NT2/D1 (cell line): Measurements from ENCODE around the gene ACBD6.

Experiments used
- SUZ12 ChIP-seq: IDR thresholded peaks from 2 replicates; pipeline ENCODE4 v1.6.1; 2011; ENCODE audit not compliant: insufficient read length, insufficient read depth; ENCODE audit errors: extremely low read depth
- YY1 ChIP-seq: IDR thresholded peaks from 2 replicates; pipeline ENCODE4 v1.6.1; 2011; ENCODE audit not compliant: insufficient read length, insufficient read depth
- ZNF274 ChIP-seq: IDR thresholded peaks from 2 replicates; pipeline ENCODE4 v1.6.1; 2011; ENCODE audit warnings: mild to moderate bottlenecking, low read depth, low read length

DNA sequence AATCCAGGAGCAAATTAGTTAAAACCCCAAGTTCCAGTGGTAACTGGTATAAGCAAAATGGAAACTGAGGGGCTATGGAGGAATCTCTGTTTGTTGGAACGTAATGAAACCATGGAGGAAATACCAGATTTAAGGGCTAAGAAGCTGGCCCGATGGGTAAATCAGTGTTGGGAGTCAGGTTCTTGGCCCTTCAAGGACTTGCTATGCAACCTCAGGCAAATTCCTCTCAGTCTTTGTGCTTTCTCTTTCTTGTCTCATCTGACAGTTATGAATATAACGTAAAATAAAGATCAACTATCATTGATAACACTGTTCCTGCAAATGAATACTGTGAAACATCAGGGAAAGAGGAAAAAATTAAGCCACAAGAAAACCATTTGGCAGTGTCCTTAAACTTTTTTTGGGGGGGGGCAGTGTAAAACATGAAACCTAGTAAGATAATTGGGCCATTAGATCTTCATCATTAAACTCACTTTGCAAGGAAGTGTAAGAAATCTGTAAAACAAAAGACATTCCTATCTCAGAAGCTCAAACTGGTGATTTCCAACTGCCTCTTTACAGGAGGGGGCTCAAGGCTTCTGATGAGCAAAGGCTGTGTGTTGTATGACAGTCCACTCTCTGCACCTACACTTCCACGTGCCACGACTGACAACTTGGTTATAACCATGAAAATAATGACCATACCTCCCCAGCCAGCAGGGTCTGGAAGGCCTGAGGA, 224.7 kb downstream of the ACBD6 start:
- TF ChIP-seq YY1 (no peak), ZNF274 (no peak), SUZ12 (no peak)
